Subcutaneous adipose tissue (tissue), 4 donors: ENCODE data around the gene BAG1. TPM values are rescaled to one million over a fixed set of nuclear protein-coding genes. Genes with fewer than 3 reads are reported as not detected.

Source experiments
- CTCF ChIP-seq: fragments of 450-650 bp; IDR thresholded peaks from one replicate; pipeline ENCODE4 v1.5.1; 2016; ENCODE audit warnings: low read depth, mild to moderate bottlenecking, control low read depth, antibody characterized with exemption, moderate library complexity
- total RNA-seq, 4 donors: library from RNA; depleted of rRNA; stranded (reverse); fragments of >200 nt; gene quantifications; one replicate each; pipeline ENCODE4 v1.1.0, GENCODE V29; 2016

The BAG1 gene
- total RNA-seq, 4 donors from 2014 or later = 60.3 to 92.5 (median 77.8) TPM

GRCh38 chr9:33300546-33300945 lies 36.0 kb upstream of the BAG1 start:
- TF ChIP-seq CTCF = no peak

DNA sequence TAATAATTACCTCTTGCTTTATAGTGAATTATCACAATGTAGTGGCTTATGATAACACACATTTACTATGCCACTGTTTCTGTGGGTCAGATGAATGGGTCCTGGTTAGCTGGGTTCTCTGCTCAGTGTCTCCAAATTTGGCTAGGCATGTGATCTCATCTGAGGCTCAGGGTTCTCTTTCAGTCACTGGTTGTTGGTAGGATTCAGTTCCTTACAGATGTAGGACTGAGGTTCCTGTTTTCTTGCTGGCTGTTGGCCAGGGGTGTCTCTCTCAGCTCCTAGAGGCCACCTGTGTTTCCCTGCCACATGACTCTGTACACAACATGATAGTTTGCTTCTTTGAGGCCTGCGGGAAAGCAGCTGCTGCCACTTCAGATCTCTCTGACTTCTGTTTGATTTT lies 32.9 kb upstream of the BAG1 start:
- TF ChIP-seq CTCF = no peak

DNA sequence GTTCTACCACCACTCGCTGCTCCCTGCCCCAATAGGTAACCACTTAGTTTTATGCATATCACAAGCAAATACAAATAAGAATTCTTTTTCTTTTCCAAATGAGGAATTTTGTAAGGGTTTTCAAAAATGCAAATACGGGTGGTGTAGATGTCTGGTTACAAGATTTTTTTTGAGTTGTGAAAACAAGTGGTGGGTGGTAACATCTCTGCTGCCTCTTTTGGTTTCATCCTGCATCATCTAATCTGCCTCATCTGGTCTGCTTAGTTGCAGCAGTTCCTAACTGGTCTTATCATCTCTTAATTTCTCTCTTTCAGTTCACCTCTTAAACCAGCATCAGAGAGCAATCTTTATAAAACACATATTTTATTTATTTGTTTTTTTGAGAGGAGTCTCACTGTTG lies 31.1 kb upstream of the BAG1 start:
- no peak for TF ChIP-seq CTCF

GRCh38 chr9:33294670-33295432 lies 30.3 kb upstream of the BAG1 start:
- no peak for TF ChIP-seq CTCF

GRCh38 chr9:33293782-33294181 lies 29.3 kb upstream of the BAG1 start:
- TF ChIP-seq CTCF = no peak

GRCh38 chr9:33291901-33292300 lies 27.4 kb upstream of the BAG1 start:
- no peak for TF ChIP-seq CTCF

- no peak for TF ChIP-seq CTCF
These were observed 26.5 kb upstream of the BAG1 start for GRCh38 chr9:33291031-33291397.
